Keratinocyte (primary cell): ENCODE results near the gene GPR137. TPM values are rescaled to one million over a fixed set of nuclear protein-coding genes. Genes with fewer than 3 reads are reported as not detected.

ENCODE experiments used
- DNase-seq: peaks from one replicate; pipeline ENCODE4 v3.0.0-alpha.2; 2011; ENCODE audit warnings: low read depth, missing footprints, low spot score
- FAIRE-seq: peaks from 2 replicates; lab custom pipeline; 2011; peaks lifted over from hg19 to GRCh38; lab: Jason Lieb, UNC
- H2AFZ ChIP-seq: 2 replicates; pipeline ENCODE4 v1.6.0; 2012; ENCODE audit warnings: low read length, control low read depth, inconsistent platforms; ENCODE audit not compliant: control insufficient read depth
- H3K27ac ChIP-seq: 2 replicates; pipeline ENCODE4 v1.5.1; 2011; ENCODE audit warnings: low read length; ENCODE audit not compliant: control insufficient read depth, insufficient read depth
- H3K27me3 ChIP-seq: 3 replicates; pipeline ENCODE4 v1.6.0; 2011; ENCODE audit warnings: low read length; ENCODE audit not compliant: control insufficient read depth, insufficient read depth; ENCODE audit errors: extremely low read depth
- H3K36me3 ChIP-seq, 2 experiments: 2 replicates in 1 of 2; 3 replicates in 1 of 2; pipeline ENCODE4 v1.5.1; 2011; ENCODE audit warnings: low read length in 2 of 2, mild to moderate bottlenecking in 1 of 2; ENCODE audit not compliant: control insufficient read depth in 2 of 2, insufficient read depth in 2 of 2; ENCODE audit errors: extremely low read depth in 1 of 2
- H3K4me1 ChIP-seq: 3 replicates; pipeline ENCODE4 v1.5.1; 2011; ENCODE audit warnings: low read length; ENCODE audit not compliant: control insufficient read depth, insufficient read depth; ENCODE audit errors: extremely low read depth
- H3K4me2 ChIP-seq: 3 replicates; pipeline ENCODE4 v1.6.0; 2011; ENCODE audit warnings: low read depth, low read length; ENCODE audit not compliant: control insufficient read depth, insufficient read depth; ENCODE audit errors: extremely low read depth
- H3K4me3 ChIP-seq, 3 experiments: fragments of 200-600 bp in 1 of 3; sonication (generic) in 1 of 3; 2 replicates in 2 of 3; 3 replicates in 1 of 3; pipeline ENCODE4 v1.5.1; 2011 to 2016; ENCODE audit warnings: low read length in 3 of 3, mild to moderate bottlenecking in 3 of 3, control low read depth in 2 of 3, inconsistent platforms in 1 of 3, low read depth in 1 of 3, mixed read lengths in 1 of 3, mixed run types in 1 of 3, moderate library complexity in 1 of 3; ENCODE audit not compliant: control insufficient read depth in 2 of 3, insufficient read depth in 2 of 3; ENCODE audit errors: extremely low read depth in 1 of 3
- H3K79me2 ChIP-seq: 2 replicates; pipeline ENCODE4 v1.6.0; 2012; ENCODE audit warnings: low read length; ENCODE audit not compliant: control insufficient read depth, insufficient read depth
- H3K9ac ChIP-seq: 3 replicates; pipeline ENCODE4 v1.6.0; 2011; ENCODE audit warnings: low read length; ENCODE audit not compliant: control insufficient read depth, insufficient read depth; ENCODE audit errors: extremely low read depth
- H3K9me1 ChIP-seq: 3 replicates; pipeline ENCODE4 v1.6.0; 2011; ENCODE audit warnings: low read length; ENCODE audit not compliant: control insufficient read depth, insufficient read depth; ENCODE audit errors: extremely low read depth
- H3K9me3 ChIP-seq: 2 replicates; pipeline ENCODE4 v1.5.1; 2012; ENCODE audit warnings: low read depth, low read length; ENCODE audit not compliant: control insufficient read depth
- H4K20me1 ChIP-seq: 3 replicates; pipeline ENCODE4 v1.6.0; 2011; ENCODE audit warnings: low read length; ENCODE audit not compliant: control insufficient read depth, insufficient read depth; ENCODE audit errors: extremely low read depth
- CTCF ChIP-seq, 3 experiments: IDR thresholded peaks in 1 of 3; conservative IDR thresholded peaks in 1 of 3; optimal IDR thresholded peaks in 1 of 3; 2 replicates in 2 of 3; 3 replicates in 1 of 3; pipeline versions ENCODE3 to v1.5.1; 2011; ENCODE audit warnings: low read length in 3 of 3, mild to moderate bottlenecking in 3 of 3, moderate library complexity in 2 of 3, control low read depth in 1 of 3, inconsistent platforms in 1 of 3; ENCODE audit not compliant: insufficient read depth in 2 of 3; ENCODE audit errors: extremely low read depth in 1 of 3
- EZH2 ChIP-seq: IDR thresholded peaks from one replicate; pipeline ENCODE4 v1.6.1; 2012; ENCODE audit warnings: inconsistent platforms, mild to moderate bottlenecking, low read length, moderate library complexity
- dilution Hi-C: fragments of 300-500 bp; cut with MboI; formaldehyde crosslinking; loops from one replicate; pipeline ENCODE4 v1.7.0; 2020; ENCODE audit warnings: low sequenced_read_pairs; ENCODE audit not compliant: extremely low pct_ligation_motif_present
- polyA plus RNA-seq, 5 experiments: library from polyadenylated mRNA; depleted of rRNA in 3 of 5; stranded (reverse) in 3 of 5; stranded (forward) in 1 of 5; unstranded in 1 of 5; fragments of >200 nt; gene quantifications; 1 replicate in 1 of 5; 2 replicates in 3 of 5; 3 replicates in 1 of 5; pipeline versions ENCODE4 v1.2.1 to v1.2.3, GENCODE V29; 2011 to 2012; ENCODE audit warnings: missing spikeins in 2 of 5, low read depth in 1 of 5, low replicate concordance in 1 of 5

GPR137 gene
- polyA plus RNA-seq, 1 donor (not counting 4 experiments of a cell fraction or from before 2014, with no cell fraction given): 6.6 TPM

- H3K27me3 ChIP-seq: no peaks in the 10 kb centered on the region
- peaks cover 11% of the 10 kb centered on the region for H3K4me1 ChIP-seq
- H2AFZ ChIP-seq: no peak overlapping the region
- peak overlapping the region; percentile 98 for H3K4me2 ChIP-seq
- no peak for TF ChIP-seq CTCF (optimal IDR thresholded peaks at IDR 0.05 in 1 of 3, IDR thresholded peaks at IDR 0.05 in 1 of 3, conservative IDR thresholded peaks at IDR 0.05 in 1 of 3; ENCODE audit: extremely low read depth in 1 of 3, insufficient read depth in 2 of 3, low read length in 3 of 3)
- H3K9me1 ChIP-seq: no peaks in the 10 kb centered on the region
- H3K27ac ChIP-seq: no peak overlapping the region
- FAIRE-seq (no peak), DNase-seq (no peak)
- dilution Hi-C loops: no loop called here
- no peaks in the 10 kb centered on the region for H4K20me1 ChIP-seq
- peaks cover 13% of the 10 kb centered on the region for H3K79me2 ChIP-seq
- H3K9me3 ChIP-seq: no peaks in the 10 kb centered on the region
- peaks cover 12 to 19% of the 10 kb centered on the region in 2 experiments for H3K36me3 ChIP-seq
- peak overlapping the region in 2 of 3 experiments; percentile 86 to 91 for H3K4me3 ChIP-seq
- peak overlapping the region; percentile 35 for H3K9ac ChIP-seq
Measured at GRCh38 chr11:64283092-64283491, 2.6 kb upstream of the GPR137 start.

GRCh38 chr11:64284048-64284961 lies 1.3 kb upstream of the GPR137 start, which contains the start of gene BAD:
Gene BAD (minus strand): TSS chr11:64284665. CDS start chr11:64284368, 297 bp downstream.
- no peak for DNase-seq
- Histone ChIP-seq H2AFZ (peak within 1 kb of the TSS; percentile 73), H3K4me1 (peaks cover 11% of the 10 kb centered on the region)

More at GRCh38 chr11:64284048-64284961, 1.3 kb upstream of the GPR137 start, which contains the start of gene BAD:
- TF ChIP-seq EZH2 (no peak), CTCF (optimal IDR thresholded peaks at IDR 0.05 in 1 of 3, IDR thresholded peaks at IDR 0.05 in 1 of 3, conservative IDR thresholded peaks at IDR 0.05 in 1 of 3; ENCODE audit: extremely low read depth in 1 of 3, insufficient read depth in 2 of 3, low read length in 3 of 3) (no peak)
- Histone ChIP-seq H3K4me2 (peak within 1 kb of the TSS; percentile 98), H4K20me1 (no peaks in the 10 kb centered on the region), H3K36me3 (peaks cover 8 to 10% of the 10 kb centered on the region in 2 experiments), H3K9me1 (no peaks in the 10 kb centered on the region), H3K79me2 (peaks cover 11% of the 10 kb centered on the region), H3K27me3 (no peaks in the 10 kb centered on the region), H3K4me3 (peak within 1 kb of the TSS; percentile 72 to 92 (median 91)), H3K27ac (peak within 1 kb of the TSS; percentile 92), H3K9me3 (no peaks in the 10 kb centered on the region), H3K9ac (peak within 1 kb of the TSS; percentile 92)
- dilution Hi-C loops: no loop called here
- FAIRE-seq: peak; percentile 55
